Measurements from ENCODE around the gene SPSB3. TPM values are rescaled to one million over a fixed set of nuclear protein-coding genes. Genes with fewer than 3 reads are reported as not detected.

The SPSB3 gene
- polyA plus RNA-seq, 1 donor (not counting 4 experiments of a cell fraction or from before 2014, with no cell fraction given): 9.5 TPM

DNA sequence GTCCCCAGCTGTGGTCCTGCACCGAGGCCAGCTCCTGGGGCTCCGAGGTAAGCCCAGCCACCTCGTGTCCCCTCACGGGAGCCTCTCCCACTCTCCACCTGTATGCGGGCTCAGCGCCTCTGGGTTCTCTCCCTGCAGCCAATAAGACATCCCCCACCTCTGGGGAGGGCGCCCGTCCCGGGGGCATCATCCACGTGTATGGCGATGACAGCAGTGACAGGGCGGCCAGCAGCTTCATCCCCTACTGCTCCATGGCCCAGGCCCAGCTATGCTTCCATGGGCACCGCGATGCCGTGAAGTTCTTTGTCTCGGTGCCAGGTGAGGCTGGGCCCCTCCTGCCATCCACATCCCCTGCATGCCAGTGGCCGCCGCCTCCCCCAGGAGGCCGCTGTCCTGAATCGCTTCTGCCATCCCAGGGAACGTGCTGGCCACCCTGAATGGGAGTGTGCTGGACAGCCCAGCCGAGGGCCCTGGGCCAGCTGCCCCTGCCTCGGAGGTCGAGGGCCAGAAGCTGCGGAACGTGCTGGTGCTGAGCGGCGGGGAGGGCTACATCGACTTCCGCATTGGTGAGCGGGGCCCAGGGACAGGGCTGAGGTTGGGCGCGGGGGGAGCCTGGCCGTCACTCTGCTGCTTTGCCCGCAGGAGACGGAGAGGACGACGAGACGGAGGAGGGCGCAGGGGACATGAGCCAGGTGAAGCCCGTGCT, 14.2 kb downstream of the SPSB3 start:
- Histone ChIP-seq H3K9me3 (ENCODE audit: control insufficient read depth, low read depth, low read length) (no peaks in the 10 kb centered on the region), H3K9me1 (ENCODE audit: control insufficient read depth, extremely low read depth, insufficient read depth, low read length) (no peaks in the 10 kb centered on the region), H3K27ac (ENCODE audit: control insufficient read depth, insufficient read depth, low read length) (no peak overlapping the region), H3K9ac (ENCODE audit: control insufficient read depth, extremely low read depth, insufficient read depth, low read length) (no peak overlapping the region), H3K27me3 (ENCODE audit: control insufficient read depth, extremely low read depth, insufficient read depth, low read length) (no peaks in the 10 kb centered on the region), H2AFZ (ENCODE audit: control insufficient read depth, low read length) (no peak overlapping the region), H3K4me2 (ENCODE audit: control insufficient read depth, extremely low read depth, insufficient read depth, low read depth, low read length) (no peak overlapping the region), H3K4me1 (ENCODE audit: control insufficient read depth, extremely low read depth, insufficient read depth, low read length) (peaks cover 15% of the 10 kb centered on the region), H3K79me2 (ENCODE audit: control insufficient read depth, insufficient read depth, low read length) (peaks cover 12% of the 10 kb centered on the region), H3K4me3 (ENCODE audit: control insufficient read depth in 2 of 3, extremely low read depth in 1 of 3, insufficient read depth in 2 of 3, low read depth in 1 of 3, low read length in 3 of 3) (no peak overlapping the region), H3K36me3 (ENCODE audit: control insufficient read depth in 2 of 2, extremely low read depth in 1 of 2, insufficient read depth in 2 of 2, low read length in 2 of 2) (peaks cover 3 to 22% of the 10 kb centered on the region in 2 experiments), H4K20me1 (ENCODE audit: control insufficient read depth, extremely low read depth, insufficient read depth, low read length) (no peaks in the 10 kb centered on the region)
- dilution Hi-C loops (cut with MboI; ENCODE audit: extremely low pct_ligation_motif_present, low sequenced_read_pairs): no loop called here
- DNase-seq (ENCODE audit: low read depth, low spot score) (no peak), FAIRE-seq (no peak)
- TF ChIP-seq, protein P1, sequence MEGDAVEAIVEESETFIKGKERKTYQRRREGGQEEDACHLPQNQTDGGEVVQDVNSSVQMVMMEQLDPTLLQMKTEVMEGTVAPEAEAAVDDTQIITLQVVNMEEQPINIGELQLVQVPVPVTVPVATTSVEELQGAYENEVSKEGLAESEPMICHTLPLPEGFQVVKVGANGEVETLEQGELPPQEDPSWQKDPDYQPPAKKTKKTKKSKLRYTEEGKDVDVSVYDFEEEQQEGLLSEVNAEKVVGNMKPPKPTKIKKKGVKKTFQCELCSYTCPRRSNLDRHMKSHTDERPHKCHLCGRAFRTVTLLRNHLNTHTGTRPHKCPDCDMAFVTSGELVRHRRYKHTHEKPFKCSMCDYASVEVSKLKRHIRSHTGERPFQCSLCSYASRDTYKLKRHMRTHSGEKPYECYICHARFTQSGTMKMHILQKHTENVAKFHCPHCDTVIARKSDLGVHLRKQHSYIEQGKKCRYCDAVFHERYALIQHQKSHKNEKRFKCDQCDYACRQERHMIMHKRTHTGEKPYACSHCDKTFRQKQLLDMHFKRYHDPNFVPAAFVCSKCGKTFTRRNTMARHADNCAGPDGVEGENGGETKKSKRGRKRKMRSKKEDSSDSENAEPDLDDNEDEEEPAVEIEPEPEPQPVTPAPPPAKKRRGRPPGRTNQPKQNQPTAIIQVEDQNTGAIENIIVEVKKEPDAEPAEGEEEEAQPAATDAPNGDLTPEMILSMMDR (optimal IDR thresholded peaks at IDR 0.05 in 1 of 3, IDR thresholded peaks at IDR 0.05 in 1 of 3, conservative IDR thresholded peaks at IDR 0.05 in 1 of 3; ENCODE audit: extremely low read depth in 1 of 3, insufficient read depth in 2 of 3, low read length in 3 of 3): no peak
- TF ChIP-seq EZH2 (IDR thresholded peaks at IDR 0.05; ENCODE audit: low read length): no peak

DNA sequence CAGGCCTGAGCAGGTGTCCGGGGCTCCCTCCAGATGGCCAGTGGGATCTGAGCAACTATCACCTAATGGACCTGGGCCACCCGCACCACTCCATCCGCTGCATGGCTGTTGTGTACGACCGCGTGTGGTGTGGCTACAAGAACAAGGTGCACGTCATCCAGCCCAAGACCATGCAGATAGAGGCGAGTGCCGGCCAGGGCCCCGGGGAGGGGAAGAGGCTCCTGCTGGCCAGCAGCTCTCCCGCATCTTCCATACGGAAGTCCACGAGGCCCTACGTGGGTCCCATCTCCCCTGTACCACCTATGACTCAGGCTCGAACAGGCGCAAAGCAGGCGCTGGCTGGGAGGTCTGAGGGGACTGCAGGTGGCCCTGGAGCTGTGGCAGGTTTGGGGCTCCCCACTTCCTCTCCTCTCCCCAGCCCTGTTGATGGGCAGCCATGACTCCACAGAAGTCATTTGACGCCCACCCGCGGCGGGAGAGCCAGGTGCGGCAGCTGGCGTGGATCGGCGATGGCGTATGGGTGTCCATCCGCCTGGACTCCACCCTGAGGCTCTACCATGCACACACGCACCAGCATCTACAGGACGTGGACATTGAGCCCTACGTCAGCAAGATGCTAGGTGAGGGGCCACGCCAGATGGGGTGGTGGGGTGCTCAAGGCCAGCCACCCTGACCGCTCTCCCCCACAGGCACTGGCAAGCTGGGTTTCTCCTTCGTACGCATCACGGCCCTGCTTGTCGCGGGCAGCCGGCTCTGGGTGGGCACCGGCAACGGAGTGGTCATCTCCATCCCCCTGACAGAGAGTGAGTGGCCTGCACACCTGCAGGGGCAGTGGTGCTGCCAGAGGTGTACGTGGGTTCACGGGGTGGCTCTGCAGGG, 15.0 kb downstream of the SPSB3 start:
- no peak for TF ChIP-seq EZH2 (IDR thresholded peaks at IDR 0.05; ENCODE audit: low read length)
- TF ChIP-seq, protein P1 (optimal IDR thresholded peaks at IDR 0.05 in 1 of 3, IDR thresholded peaks at IDR 0.05 in 1 of 3, conservative IDR thresholded peaks at IDR 0.05 in 1 of 3; ENCODE audit: extremely low read depth in 1 of 3, insufficient read depth in 2 of 3, low read length in 3 of 3): no peak
- Histone ChIP-seq H3K4me2 (ENCODE audit: control insufficient read depth, extremely low read depth, insufficient read depth, low read depth, low read length) (no peak overlapping the region), H3K9me3 (ENCODE audit: control insufficient read depth, low read depth, low read length) (no peaks in the 10 kb centered on the region), H3K9ac (ENCODE audit: control insufficient read depth, extremely low read depth, insufficient read depth, low read length) (no peak overlapping the region), H3K27me3 (ENCODE audit: control insufficient read depth, extremely low read depth, insufficient read depth, low read length) (no peaks in the 10 kb centered on the region), H3K9me1 (ENCODE audit: control insufficient read depth, extremely low read depth, insufficient read depth, low read length) (no peaks in the 10 kb centered on the region), H3K4me1 (ENCODE audit: control insufficient read depth, extremely low read depth, insufficient read depth, low read length) (peaks cover 15% of the 10 kb centered on the region), H2AFZ (ENCODE audit: control insufficient read depth, low read length) (no peak overlapping the region), H3K79me2 (ENCODE audit: control insufficient read depth, insufficient read depth, low read length) (peaks cover 7% of the 10 kb centered on the region), H3K27ac (ENCODE audit: control insufficient read depth, insufficient read depth, low read length) (no peak overlapping the region), H3K4me3 (ENCODE audit: control insufficient read depth in 2 of 3, extremely low read depth in 1 of 3, insufficient read depth in 2 of 3, low read depth in 1 of 3, low read length in 3 of 3) (no peak overlapping the region), H4K20me1 (ENCODE audit: control insufficient read depth, extremely low read depth, insufficient read depth, low read length) (no peaks in the 10 kb centered on the region), H3K36me3 (ENCODE audit: control insufficient read depth in 2 of 2, extremely low read depth in 1 of 2, insufficient read depth in 2 of 2, low read length in 2 of 2) (peaks cover 6 to 25% of the 10 kb centered on the region in 2 experiments)
- dilution Hi-C loops (cut with MboI; ENCODE audit: extremely low pct_ligation_motif_present, low sequenced_read_pairs): no loop called here
- FAIRE-seq (no peak), DNase-seq (ENCODE audit: low read depth, low spot score) (no peak)
